A549 (cell line): ENCODE results near the gene WDFY1. TPM values are rescaled to one million over a fixed set of nuclear protein-coding genes. Genes with fewer than 3 reads are reported as not detected.

Experiments
- ATAC-seq, 2 experiments: fragments of 200-7000 bp in 1 of 2; fragments of >200 bp in 1 of 2; cut with Nextera tagmentation in 1 of 2; cut with Tn5 transposase in 1 of 2; 3 replicates each; pipeline versions ENCODE4 v1.8.0 to v1.9.1; 2018 to 2020; ENCODE audit warnings: mild to moderate bottlenecking in 1 of 2, moderate library complexity in 1 of 2
- CTCF ChIA-PET: fragments of 300-600 bp; sonication (Branson Sonifier 250); formaldehyde crosslinking; extraction: SDS; loops from one replicate; lab custom pipeline; 2021; ENCODE audit warnings: antibody characterized with exemption, inconsistent platforms; lab: Yijun Ruan, JAX
- POLR2A ChIA-PET: fragments of 350-600 bp; formaldehyde crosslinking; extraction: SDS; loops from one replicate; lab custom pipeline; 2021; ENCODE audit warnings: antibody characterized with exemption, inconsistent platforms; lab: Yijun Ruan, JAX
- DNase-seq, 2 experiments: peaks; one replicate each; pipeline versions ENCODE4 v3.0.0 to v3.0.0-alpha.2; 2011 to 2016; ENCODE audit warnings: low read depth in 1 of 2, low spot score in 1 of 2
- FAIRE-seq: peaks from 2 replicates; lab custom pipeline; 2011; peaks lifted over from hg19 to GRCh38; lab: Jason Lieb, UNC
- H3K27ac ChIP-seq, 2 experiments: fragments of >200 bp; sonication (Bioruptor Twin); formaldehyde crosslinking; 3 replicates each; pipeline ENCODE4 v1.5.1; 2016 to 2017
- H3K4me1 ChIP-seq: fragments of >200 bp; sonication (Bioruptor Twin); formaldehyde crosslinking; 3 replicates; pipeline ENCODE4 v1.6.1; 2016
- H3K4me2 ChIP-seq: fragments of >200 bp; sonication (Bioruptor Twin); formaldehyde crosslinking; 3 replicates; pipeline ENCODE4 v1.6.1; 2016
- H3K4me3 ChIP-seq: fragments of >200 bp; sonication (Bioruptor Twin); formaldehyde crosslinking; 3 replicates; pipeline ENCODE4 v1.5.1; 2016
- H3K9me3 ChIP-seq: fragments of >200 bp; sonication (Bioruptor Twin); formaldehyde crosslinking; 3 replicates; pipeline ENCODE4 v1.6.1; 2016
- CBX2 ChIP-seq: fragments of 200-600 bp; sonication (generic); IDR thresholded peaks from 2 replicates; pipeline ENCODE4 v1.6.1; 2016; ENCODE audit warnings: low read depth, mild to moderate bottlenecking, borderline replicate concordance
- CBX8 ChIP-seq: fragments of 200-600 bp; sonication (generic); IDR thresholded peaks from 2 replicates; pipeline ENCODE4 v1.6.1; 2016
- CHD4 ChIP-seq: fragments of 200-600 bp; sonication (generic); IDR thresholded peaks from 2 replicates; pipeline ENCODE4 v1.6.1; 2016; ENCODE audit warnings: antibody characterized with exemption, mild to moderate bottlenecking, borderline replicate concordance
- EHF ChIP-seq: fragments of 250-450 bp; sonication (Bioruptor Pico); IDR thresholded peaks from 2 replicates; pipeline ENCODE4 v1.5.0; 2020; ENCODE audit warnings: mild to moderate bottlenecking
- FOSB ChIP-seq: fragments of 250-450 bp; sonication (Bioruptor Pico); IDR thresholded peaks from 2 replicates; pipeline ENCODE4 v1.5.0; 2020; ENCODE audit warnings: mild to moderate bottlenecking, moderate library complexity
- FOSL2 ChIP-seq, 2 experiments: fragments of 450-650 bp in 1 of 2; fragments of >200 bp in 1 of 2; sonication (Bioruptor Twin) in 1 of 2; formaldehyde crosslinking; IDR thresholded peaks; 2 replicates each; pipeline versions ENCODE4 v1.5.0 to v1.6.1; 2016 to 2020; ENCODE audit warnings: mild to moderate bottlenecking in 1 of 2, moderate library complexity in 1 of 2
- FOXS1 ChIP-seq: fragments of 250-450 bp; sonication (Bioruptor Pico); IDR thresholded peaks from 2 replicates; pipeline ENCODE4 v1.5.0; 2020; ENCODE audit warnings: mild to moderate bottlenecking, moderate library complexity
- HDAC2 ChIP-seq: fragments of 200-600 bp; sonication (generic); IDR thresholded peaks from 2 replicates; pipeline ENCODE4 v1.6.1; 2016
- HOXA7 ChIP-seq: fragments of 250-450 bp; sonication (Bioruptor Pico); IDR thresholded peaks from 2 replicates; pipeline ENCODE4 v1.5.0; 2020; ENCODE audit warnings: mild to moderate bottlenecking, moderate library complexity
- JUN ChIP-seq, 2 experiments: fragments of >200 bp; sonication (Bioruptor Twin); formaldehyde crosslinking; IDR thresholded peaks; 2 replicates in 1 of 2; 3 replicates in 1 of 2; pipeline ENCODE4 v1.6.1; 2016 to 2017
- JUNB ChIP-seq: fragments of >200 bp; sonication (Bioruptor Twin); formaldehyde crosslinking; IDR thresholded peaks from 2 replicates; pipeline ENCODE4 v1.6.1; 2016
- KDM5A ChIP-seq: fragments of 200-600 bp; sonication (generic); IDR thresholded peaks from 2 replicates; pipeline ENCODE4 v1.6.1; 2016; ENCODE audit warnings: antibody characterized with exemption, mild to moderate bottlenecking
- MAFK ChIP-seq: fragments of 450-650 bp; IDR thresholded peaks from 2 replicates; pipeline ENCODE4 v1.6.1; 2014; ENCODE audit not compliant: partially characterized antibody
- NPAS2 ChIP-seq: fragments of 250-450 bp; sonication (Bioruptor Pico); IDR thresholded peaks from 2 replicates; pipeline ENCODE4 v1.8.0; 2022; ENCODE audit warnings: mild to moderate bottlenecking, moderate library complexity, borderline replicate concordance
- NR3C1 ChIP-seq: fragments of >200 bp; sonication (Bioruptor Twin); formaldehyde crosslinking; IDR thresholded peaks from 3 replicates; pipeline ENCODE4 v1.6.1; 2017
- POLR2A ChIP-seq: IDR thresholded peaks from 2 replicates; pipeline ENCODE4 v1.6.1; 2012; ENCODE audit warnings: mild to moderate bottlenecking, low read length
- POLR2AphosphoS2 ChIP-seq: conservative IDR thresholded peaks from 2 replicates; pipeline ENCODE4 v1.6.1; 2012; ENCODE audit warnings: low read length, improper control_type of control experiment, inconsistent platforms
- RARB ChIP-seq: fragments of 250-450 bp; sonication (Bioruptor Pico); IDR thresholded peaks from 2 replicates; pipeline ENCODE4 v1.8.0; 2021; ENCODE audit warnings: mild to moderate bottlenecking, moderate library complexity
- RCOR1 ChIP-seq: fragments of 150-350 bp; IDR thresholded peaks from 2 replicates; pipeline ENCODE4 v1.6.1; 2014; ENCODE audit warnings: antibody characterized with exemption, low read length, low read depth
- RFX5 ChIP-seq: fragments of 450-650 bp; IDR thresholded peaks from 2 replicates; pipeline ENCODE4 v1.7.1; 2014; ENCODE audit warnings: antibody characterized with exemption, mild to moderate bottlenecking, moderate library complexity
- SMC3 ChIP-seq: fragments of >200 bp; sonication (Bioruptor Twin); formaldehyde crosslinking; IDR thresholded peaks from 3 replicates; pipeline ENCODE4 v1.6.1; 2018; ENCODE audit warnings: inconsistent platforms
- ZC3H11A ChIP-seq: fragments of 450-650 bp; IDR thresholded peaks from 2 replicates; pipeline ENCODE4 v1.6.1; 2014; ENCODE audit warnings: antibody characterized with exemption, mild to moderate bottlenecking
- ZFP36 ChIP-seq: fragments of 450-650 bp; IDR thresholded peaks from 2 replicates; pipeline ENCODE4 v1.6.1; 2014; ENCODE audit warnings: borderline replicate concordance; ENCODE audit not compliant: partially characterized antibody
- ZNF302 ChIP-seq: fragments of 250-450 bp; sonication (Bioruptor Pico); IDR thresholded peaks from 2 replicates; pipeline ENCODE4 v1.9.0; 2021; ENCODE audit warnings: inconsistent platforms, mild to moderate bottlenecking, moderate library complexity
- ZSCAN20 ChIP-seq: fragments of 250-450 bp; sonication (Bioruptor Pico); IDR thresholded peaks from 2 replicates; pipeline ENCODE4 v1.8.0; 2022; ENCODE audit warnings: mild to moderate bottlenecking, moderate library complexity
- WGBS: methylation state at CpG from one replicate; pipeline ENCODE4 v1.1.6; 2017; ENCODE audit errors: missing lambda C conversion rate; 5-methylcytosine and 5-hydroxymethylcytosine counted together
- polyA plus RNA-seq, 4 experiments: library from polyadenylated mRNA; depleted of rRNA in 3 of 4; stranded (reverse); fragments of >200 nt; fragmentation: RNase III in 1 of 4; extraction: RNeasy Plus Mini Kit Qiagen cat#74134 plus additional on column Dnase treatment in 1 of 4; gene quantifications; 2 replicates in 3 of 4; 3 replicates in 1 of 4; pipeline ENCODE4 v1.2.3, GENCODE V29; 2011 to 2017
- TF ChIP-seq, protein P1 (sequence below): fragments of >200 bp; sonication (Bioruptor Twin); formaldehyde crosslinking; IDR thresholded peaks from 3 replicates; pipeline ENCODE4 v1.5.1; 2016
- TF ChIP-seq, protein P2 (sequence below): fragments of 250-450 bp; sonication (Bioruptor Pico); IDR thresholded peaks from 2 replicates; pipeline ENCODE4 v1.5.0; 2020; ENCODE audit warnings: low read depth, mild to moderate bottlenecking, moderate library complexity
- TF ChIP-seq, protein P3 (sequence below): fragments of 200-600 bp; sonication (generic); IDR thresholded peaks from 2 replicates; pipeline ENCODE4 v1.6.1; 2016; ENCODE audit warnings: antibody characterized with exemption, mild to moderate bottlenecking, moderate library complexity
- TF ChIP-seq, protein P4 (sequence below): fragments of >200 bp; sonication (Bioruptor Twin); formaldehyde crosslinking; IDR thresholded peaks from 3 replicates; pipeline ENCODE4 v1.6.1; 2016
- TF ChIP-seq, protein P5 (sequence below): fragments of 450-650 bp; IDR thresholded peaks from 2 replicates; pipeline ENCODE4 v1.6.1; 2014; ENCODE audit warnings: antibody characterized with exemption

WDFY1 gene
- polyA plus RNA-seq, 2 of the 4 experiments (the other 2 are of a cell fraction): 38.7 to 70.8 TPM

DNA sequence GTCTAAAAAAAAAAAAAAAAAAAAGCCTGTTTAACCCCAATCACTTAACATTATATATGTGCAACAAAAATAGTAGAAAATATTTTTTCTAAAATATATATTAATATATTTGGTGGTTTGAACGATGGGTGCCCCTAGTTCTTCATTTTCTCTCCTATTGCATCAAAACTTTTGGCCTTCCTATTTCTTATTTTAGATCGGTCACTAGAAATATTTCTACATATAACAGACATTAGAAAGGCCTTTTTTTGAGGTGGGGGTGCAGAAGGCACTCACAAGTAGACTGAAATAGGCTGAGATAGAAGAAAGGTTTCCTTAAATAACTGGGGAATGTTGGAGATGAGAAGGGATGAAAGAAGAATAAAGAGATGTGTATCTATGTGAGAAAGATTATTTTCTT, 58.4 kb downstream of the WDFY1 start:
- CTCF ChIA-PET: no interaction called here
- POLR2A ChIA-PET: no interaction called here

DNA sequence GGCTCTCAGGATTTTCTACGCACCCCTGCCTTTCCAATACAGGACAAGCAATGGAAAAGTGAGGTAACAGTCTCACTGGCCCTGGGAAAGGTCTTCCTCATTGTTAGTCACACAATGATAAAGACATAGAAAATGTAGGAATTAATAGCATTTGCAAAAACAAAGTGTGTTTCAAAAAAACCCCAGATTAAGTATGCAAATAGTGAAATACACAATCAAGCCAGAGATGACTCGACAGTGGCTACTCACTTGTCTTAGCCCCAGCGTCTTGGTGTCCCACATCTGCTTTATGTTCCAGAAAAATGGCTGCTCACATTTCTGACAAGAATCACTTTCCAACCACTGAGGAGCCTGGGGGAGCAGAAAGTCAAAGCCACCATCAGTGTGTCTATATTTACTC, 60.7 kb downstream of the WDFY1 start:
- H3K27ac ChIP-seq: no peak overlapping the region
- TF ChIP-seq CBX8: no peak
- TF ChIP-seq, protein P1, sequence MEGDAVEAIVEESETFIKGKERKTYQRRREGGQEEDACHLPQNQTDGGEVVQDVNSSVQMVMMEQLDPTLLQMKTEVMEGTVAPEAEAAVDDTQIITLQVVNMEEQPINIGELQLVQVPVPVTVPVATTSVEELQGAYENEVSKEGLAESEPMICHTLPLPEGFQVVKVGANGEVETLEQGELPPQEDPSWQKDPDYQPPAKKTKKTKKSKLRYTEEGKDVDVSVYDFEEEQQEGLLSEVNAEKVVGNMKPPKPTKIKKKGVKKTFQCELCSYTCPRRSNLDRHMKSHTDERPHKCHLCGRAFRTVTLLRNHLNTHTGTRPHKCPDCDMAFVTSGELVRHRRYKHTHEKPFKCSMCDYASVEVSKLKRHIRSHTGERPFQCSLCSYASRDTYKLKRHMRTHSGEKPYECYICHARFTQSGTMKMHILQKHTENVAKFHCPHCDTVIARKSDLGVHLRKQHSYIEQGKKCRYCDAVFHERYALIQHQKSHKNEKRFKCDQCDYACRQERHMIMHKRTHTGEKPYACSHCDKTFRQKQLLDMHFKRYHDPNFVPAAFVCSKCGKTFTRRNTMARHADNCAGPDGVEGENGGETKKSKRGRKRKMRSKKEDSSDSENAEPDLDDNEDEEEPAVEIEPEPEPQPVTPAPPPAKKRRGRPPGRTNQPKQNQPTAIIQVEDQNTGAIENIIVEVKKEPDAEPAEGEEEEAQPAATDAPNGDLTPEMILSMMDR: no peak
- no peak for TF ChIP-seq RFX5
- TF ChIP-seq CBX2: no peak
- TF ChIP-seq CHD4: no peak
- TF ChIP-seq ZFP36: no peak
- TF ChIP-seq, protein P2, sequence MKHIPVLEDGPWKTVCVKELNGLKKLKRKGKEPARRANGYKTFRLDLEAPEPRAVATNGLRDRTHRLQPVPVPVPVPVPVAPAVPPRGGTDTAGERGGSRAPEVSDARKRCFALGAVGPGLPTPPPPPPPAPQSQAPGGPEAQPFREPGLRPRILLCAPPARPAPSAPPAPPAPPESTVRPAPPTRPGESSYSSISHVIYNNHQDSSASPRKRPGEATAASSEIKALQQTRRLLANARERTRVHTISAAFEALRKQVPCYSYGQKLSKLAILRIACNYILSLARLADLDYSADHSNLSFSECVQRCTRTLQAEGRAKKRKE: no peak
- TF ChIP-seq JUN (IDR thresholded peaks at IDR 0.05): no peak
- no peak for TF ChIP-seq SMC3
- no peak for TF ChIP-seq RCOR1
- no peak for TF ChIP-seq FOSB (CRISPR knock-in tag)
- TF ChIP-seq POLR2A: no peak
- no peak for TF ChIP-seq ZSCAN20 (CRISPR knock-in tag)
- no peak for TF ChIP-seq HDAC2
- TF ChIP-seq, all 56 proteins: peak for 0

More for the DNA sequence above, 58.4 kb downstream of the WDFY1 start:
- WGBS: 4% methylated on average over 2 of the region's 2 CpGs
- Histone ChIP-seq H3K4me2 (no peak overlapping the region), H3K9me3 (no peaks in the 10 kb centered on the region), H3K4me3 (no peak overlapping the region), H3K27ac (peak overlapping the region; percentile 3 to 73; a peak in 4 of 6 replicates), H3K4me1 (peaks cover 16% of the 10 kb centered on the region)
- DNase-seq (no peak), FAIRE-seq (no peak), ATAC-seq (no peak)
- TF ChIP-seq, protein P3, sequence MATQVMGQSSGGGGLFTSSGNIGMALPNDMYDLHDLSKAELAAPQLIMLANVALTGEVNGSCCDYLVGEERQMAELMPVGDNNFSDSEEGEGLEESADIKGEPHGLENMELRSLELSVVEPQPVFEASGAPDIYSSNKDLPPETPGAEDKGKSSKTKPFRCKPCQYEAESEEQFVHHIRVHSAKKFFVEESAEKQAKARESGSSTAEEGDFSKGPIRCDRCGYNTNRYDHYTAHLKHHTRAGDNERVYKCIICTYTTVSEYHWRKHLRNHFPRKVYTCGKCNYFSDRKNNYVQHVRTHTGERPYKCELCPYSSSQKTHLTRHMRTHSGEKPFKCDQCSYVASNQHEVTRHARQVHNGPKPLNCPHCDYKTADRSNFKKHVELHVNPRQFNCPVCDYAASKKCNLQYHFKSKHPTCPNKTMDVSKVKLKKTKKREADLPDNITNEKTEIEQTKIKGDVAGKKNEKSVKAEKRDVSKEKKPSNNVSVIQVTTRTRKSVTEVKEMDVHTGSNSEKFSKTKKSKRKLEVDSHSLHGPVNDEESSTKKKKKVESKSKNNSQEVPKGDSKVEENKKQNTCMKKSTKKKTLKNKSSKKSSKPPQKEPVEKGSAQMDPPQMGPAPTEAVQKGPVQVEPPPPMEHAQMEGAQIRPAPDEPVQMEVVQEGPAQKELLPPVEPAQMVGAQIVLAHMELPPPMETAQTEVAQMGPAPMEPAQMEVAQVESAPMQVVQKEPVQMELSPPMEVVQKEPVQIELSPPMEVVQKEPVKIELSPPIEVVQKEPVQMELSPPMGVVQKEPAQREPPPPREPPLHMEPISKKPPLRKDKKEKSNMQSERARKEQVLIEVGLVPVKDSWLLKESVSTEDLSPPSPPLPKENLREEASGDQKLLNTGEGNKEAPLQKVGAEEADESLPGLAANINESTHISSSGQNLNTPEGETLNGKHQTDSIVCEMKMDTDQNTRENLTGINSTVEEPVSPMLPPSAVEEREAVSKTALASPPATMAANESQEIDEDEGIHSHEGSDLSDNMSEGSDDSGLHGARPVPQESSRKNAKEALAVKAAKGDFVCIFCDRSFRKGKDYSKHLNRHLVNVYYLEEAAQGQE: no peak
- TF ChIP-seq MAFK: no peak

DNA sequence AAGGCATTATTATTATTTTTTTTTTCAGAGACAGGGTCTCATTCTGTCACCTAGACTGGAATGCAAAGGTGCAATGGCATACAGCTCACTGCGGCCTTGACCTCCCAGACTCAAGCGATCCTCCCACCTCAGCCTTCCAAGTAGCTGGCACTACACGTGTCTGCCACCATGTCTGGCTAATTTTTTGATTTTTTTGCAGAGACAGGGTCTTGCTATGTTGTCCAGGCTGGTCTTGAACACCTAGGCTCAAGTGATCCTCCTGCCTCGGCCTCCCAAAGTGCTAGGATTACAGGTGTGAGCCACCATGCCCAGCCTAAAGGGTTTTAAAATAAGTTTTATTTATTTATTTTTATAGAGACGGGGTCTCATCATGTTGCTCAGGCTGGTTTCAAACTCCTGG, 62.4 kb downstream of the WDFY1 start:
- POLR2A ChIA-PET: no interaction called here
- FAIRE-seq (no peak), ATAC-seq (no peak), DNase-seq (no peak)
- Histone ChIP-seq H3K4me2 (no peak overlapping the region), H3K4me1 (peaks cover 12% of the 10 kb centered on the region), H3K9me3 (no peaks in the 10 kb centered on the region), H3K4me3 (no peak overlapping the region), H3K27ac (no peak overlapping the region)
- WGBS: 90% methylated on average over 5 of the region's 5 CpGs
- CTCF ChIA-PET: no interaction called here
- TF ChIP-seq FOXS1 (no peak), ZC3H11A (no peak), NPAS2 (CRISPR knock-in tag) (no peak), RARB (no peak), KDM5A (no peak), ZNF302 (no peak), HDAC2 (no peak), JUNB (no peak), HOXA7 (no peak), POLR2AphosphoS2 (no peak), FOSL2 (IDR thresholded peaks at IDR 0.05) (no peak), FOSL2 (CRISPR knock-in tag; IDR thresholded peaks at IDR 0.05) (no peak), MAFK (no peak), NR3C1 (no peak), EHF (CRISPR knock-in tag) (no peak)
- TF ChIP-seq, protein P4, sequence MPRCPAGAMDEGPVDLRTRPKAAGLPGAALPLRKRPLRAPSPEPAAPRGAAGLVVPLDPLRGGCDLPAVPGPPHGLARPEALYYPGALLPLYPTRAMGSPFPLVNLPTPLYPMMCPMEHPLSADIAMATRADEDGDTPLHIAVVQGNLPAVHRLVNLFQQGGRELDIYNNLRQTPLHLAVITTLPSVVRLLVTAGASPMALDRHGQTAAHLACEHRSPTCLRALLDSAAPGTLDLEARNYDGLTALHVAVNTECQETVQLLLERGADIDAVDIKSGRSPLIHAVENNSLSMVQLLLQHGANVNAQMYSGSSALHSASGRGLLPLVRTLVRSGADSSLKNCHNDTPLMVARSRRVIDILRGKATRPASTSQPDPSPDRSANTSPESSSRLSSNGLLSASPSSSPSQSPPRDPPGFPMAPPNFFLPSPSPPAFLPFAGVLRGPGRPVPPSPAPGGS: no peak
- TF ChIP-seq, protein P5, sequence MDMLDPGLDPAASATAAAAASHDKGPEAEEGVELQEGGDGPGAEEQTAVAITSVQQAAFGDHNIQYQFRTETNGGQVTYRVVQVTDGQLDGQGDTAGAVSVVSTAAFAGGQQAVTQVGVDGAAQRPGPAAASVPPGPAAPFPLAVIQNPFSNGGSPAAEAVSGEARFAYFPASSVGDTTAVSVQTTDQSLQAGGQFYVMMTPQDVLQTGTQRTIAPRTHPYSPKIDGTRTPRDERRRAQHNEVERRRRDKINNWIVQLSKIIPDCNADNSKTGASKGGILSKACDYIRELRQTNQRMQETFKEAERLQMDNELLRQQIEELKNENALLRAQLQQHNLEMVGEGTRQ: no peak

More for the DNA sequence above, 60.7 kb downstream of the WDFY1 start:
- ChIA-PET POLR2A (no interaction called here), CTCF (interaction anchor here (0.8 kb wide), 1 partner anchor 1177 kb away, joined by 3 read pairs; no protein-coding TSS in a partner anchor)
- 74% methylated on average over 3 of the region's 3 CpGs for WGBS
- no peak overlapping the region for H3K4me2 ChIP-seq
- ATAC-seq (no peak; a peak in 1 of 6 replicates), DNase-seq (no peak), FAIRE-seq (no peak)
- no peaks in the 10 kb centered on the region for H3K9me3 ChIP-seq
- H3K4me1 ChIP-seq: peaks cover 16% of the 10 kb centered on the region
- H3K4me3 ChIP-seq: no peak overlapping the region
